GM19467 (cell line): ENCODE results near the gene FAM151A.

Source experiments
- ATAC-seq: cut with Tn5 transposase; IDR thresholded peaks from one replicate; pipeline ENCODE4 v1.9.1; 2021; ENCODE audit warnings: mild to moderate bottlenecking, moderate library complexity; ENCODE audit not compliant: unreplicated experiment

FAM151A gene

DNA sequence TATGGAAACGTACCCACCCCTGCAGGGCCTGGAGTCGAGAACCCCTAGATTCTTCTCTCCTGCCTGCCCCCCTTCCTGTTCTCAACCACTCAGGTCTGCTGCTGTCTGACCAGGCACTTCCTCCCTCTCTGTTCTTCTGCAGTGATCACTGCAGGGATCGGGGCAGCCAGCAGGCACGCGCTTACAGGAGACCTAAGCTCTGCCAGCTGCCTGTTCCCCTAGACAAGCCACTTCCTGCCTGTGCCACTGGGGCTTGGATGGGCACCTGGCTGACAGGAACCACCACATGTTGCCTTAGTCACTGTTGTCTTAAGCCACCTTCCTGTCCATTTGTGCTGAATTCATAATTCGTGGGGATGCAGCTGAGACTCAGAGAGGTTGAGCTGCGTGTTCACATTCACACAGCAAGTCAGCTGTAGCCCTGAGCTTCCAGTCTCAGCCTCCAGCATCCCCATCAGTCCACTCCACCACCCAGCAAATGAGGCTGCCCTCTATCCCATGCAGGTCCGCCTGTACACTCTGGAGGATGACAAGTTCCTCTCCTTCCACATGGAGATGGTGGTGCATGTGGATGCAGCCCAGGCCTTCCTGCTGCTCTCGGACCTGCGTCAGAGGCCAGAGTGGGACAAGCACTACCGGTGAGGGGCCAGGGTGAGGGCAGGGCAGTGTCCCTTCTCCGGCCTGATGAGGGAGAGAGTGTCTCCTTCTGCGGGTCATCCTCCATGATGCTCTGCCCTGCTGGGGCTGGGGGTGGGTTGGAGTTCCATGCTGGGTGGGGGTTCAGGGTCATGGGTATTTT lies 18.6 kb downstream of the FAM151A start:
- ATAC-seq = no peak

- no peak for ATAC-seq
Measured at GRCh38 chr1:54604051-54604450, 19.3 kb downstream of the FAM151A start.

GRCh38 chr1:54603241-54603640 lies 20.1 kb downstream of the FAM151A start:
- no peak for ATAC-seq

- ATAC-seq = no peak
Measured at GRCh38 chr1:54602554-54602953, 20.8 kb downstream of the FAM151A start.

DNA sequence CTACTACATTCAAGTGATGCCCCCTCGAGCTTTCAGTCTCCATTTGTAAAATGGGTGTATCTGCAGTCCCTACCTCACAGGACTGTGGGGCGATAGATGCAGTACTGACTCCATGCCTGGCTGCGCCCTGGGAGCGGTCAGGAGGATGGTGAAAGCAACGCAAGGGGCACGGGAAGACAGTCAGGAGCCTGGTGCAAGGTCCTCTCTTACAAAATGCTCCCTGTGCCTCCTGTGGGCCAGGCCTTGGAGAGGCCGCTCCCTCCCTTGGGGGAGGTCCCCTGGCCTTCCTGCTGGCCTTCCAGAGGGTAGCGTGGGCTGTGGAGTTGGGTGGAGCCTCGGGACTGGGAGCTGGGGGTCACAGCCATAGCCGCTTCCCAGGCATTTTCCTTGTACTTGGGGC lies 21.6 kb downstream of the FAM151A start:
- no peak for ATAC-seq

- ATAC-seq = no peak
Measured at GRCh38 chr1:54600947-54601721, 22.2 kb downstream of the FAM151A start.

- no peak for ATAC-seq
Measured at GRCh38 chr1:54599211-54599823, 24.0 kb downstream of the FAM151A start.

GRCh38 chr1:54597455-54598030 lies 25.8 kb downstream of the FAM151A start:
- ATAC-seq = no peak

- no peak for ATAC-seq
Measured at GRCh38 chr1:54596756-54597155, 26.6 kb downstream of the FAM151A start.

DNA sequence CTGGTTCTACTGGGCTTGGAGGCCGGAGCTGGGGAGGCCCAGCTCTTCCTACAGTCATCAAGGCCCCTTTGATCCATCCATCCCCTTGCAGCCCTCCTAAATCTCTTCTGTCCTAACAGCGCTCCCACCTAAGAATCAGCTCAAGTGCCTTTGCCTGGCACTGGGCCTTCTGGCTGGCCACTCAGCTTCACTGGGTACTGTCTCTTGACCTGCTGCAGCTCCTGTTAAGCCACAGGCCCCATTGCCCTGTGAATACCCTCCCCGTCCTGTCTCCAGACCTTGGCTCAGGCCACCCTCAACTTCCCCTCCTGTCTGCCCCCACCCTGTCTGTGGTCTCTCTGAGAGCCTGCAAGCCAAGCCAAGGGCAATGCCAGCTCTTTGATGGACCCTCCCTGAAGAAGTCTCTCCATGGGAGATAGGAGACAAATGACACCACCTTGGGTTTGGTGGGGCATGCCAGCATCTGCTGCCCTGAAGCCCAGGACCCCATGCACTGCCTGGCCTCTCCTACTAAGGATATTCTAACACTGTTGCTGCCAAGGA lies 27.3 kb downstream of the FAM151A start:
- ATAC-seq = no peak

DNA sequence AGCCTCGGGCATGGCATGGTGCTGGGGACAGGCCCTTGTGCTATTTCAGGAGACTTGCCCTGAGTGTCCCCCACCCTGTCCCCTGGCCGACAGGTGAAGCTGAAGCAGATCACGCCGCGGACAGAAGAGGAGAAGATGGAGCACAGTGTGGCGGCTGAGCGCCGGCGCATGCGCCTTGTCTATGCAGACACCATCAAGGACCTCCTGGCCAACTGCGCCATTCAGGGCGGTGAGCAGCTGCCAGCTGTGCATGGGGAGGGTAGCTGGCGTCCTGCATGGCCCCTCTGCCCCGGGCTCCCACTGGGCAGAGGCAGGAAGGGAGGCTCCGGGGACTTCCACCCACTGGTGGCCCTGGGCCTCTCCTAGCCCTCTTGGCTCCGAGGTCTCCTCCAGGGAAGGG lies 28.9 kb downstream of the FAM151A start:
- ATAC-seq = no peak

GRCh38 chr1:54593571-54594160 lies 29.7 kb downstream of the FAM151A start:
- ATAC-seq = no peak

GRCh38 chr1:54591127-54591756 lies 32.1 kb downstream of the FAM151A start:
- ATAC-seq = no peak

DNA sequence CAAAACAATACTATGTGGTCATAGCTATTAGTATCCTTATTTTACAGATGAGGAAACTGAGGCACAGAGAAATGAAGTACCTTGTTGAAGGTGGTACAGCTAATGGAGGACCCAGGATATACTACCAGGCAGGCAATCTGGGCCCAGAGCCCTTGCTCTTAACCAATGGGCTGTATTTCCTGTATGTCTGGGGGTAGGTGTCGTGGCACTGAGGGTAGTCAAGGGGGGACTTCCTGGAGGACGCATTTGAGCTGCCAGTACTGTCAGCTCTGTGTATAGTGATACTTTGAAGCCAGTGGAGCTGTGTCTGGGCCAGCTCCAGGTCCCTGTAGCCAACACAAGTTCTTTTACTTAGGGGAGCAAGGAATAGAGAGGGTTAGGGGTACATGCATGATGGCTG lies 34.9 kb downstream of the FAM151A start:
- ATAC-seq = no peak

DNA sequence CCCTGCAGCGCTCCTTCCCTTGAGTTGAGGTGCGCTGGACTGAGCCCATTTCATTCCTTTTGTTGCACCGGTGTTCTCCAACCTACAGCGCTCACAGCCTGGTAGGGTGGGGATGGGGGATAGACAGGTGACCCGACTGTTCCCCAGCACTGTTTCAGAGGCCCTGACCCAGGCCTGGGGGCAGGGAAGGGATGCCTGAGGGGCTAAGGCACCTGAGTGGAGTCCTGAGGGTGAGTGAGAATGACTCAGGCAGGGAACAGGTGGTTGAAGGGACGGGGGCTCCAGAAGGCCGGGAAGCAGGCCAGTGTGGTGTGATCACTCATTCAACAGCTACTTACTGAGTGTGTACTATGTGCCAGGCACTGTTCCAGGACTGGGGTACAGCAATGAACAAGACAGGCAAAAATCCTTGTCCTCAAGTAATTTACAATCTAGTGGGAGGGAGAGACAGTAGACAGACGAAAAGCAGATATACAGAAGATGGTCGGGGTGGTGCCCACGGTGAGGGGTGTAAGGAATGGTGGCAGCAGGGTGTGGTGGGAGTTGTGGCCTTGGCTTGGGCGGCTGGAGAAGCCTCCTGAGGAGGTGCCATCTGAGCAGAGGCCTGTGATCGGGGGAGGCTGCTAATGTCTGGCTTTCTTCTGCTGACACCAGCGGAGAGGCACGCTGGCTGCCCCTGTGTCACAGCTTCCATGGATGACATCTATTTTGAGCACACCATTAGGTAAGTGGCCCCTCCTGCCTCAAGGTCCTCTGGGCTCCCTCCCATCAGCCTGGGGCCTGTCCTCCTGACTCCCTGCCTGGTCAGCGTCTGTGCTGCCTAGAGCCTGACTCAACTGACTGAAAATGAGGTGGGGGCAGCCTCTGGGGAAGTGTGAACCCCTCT lies 37.9 kb downstream of the FAM151A start:
- no peak for ATAC-seq

DNA sequence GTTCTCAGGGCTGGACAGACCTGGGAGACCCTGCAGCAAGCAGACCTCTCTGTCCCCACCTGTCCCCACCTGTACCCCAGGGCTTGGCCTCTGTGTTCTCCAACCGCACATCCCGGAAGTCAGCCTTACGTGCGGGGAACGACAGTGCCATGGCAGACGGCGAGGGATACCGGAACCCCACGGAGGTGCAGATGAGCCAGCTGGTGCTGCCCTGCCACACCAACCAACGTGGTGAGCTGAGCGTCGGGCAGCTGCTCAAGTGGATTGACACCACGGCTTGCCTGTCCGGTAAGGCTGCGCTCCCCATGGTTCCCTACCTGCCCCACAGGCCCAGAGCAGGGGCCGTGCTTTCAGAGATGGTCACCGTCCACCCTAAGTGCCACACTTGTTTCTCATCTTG lies 38.8 kb downstream of the FAM151A start:
- no peak for ATAC-seq

DNA sequence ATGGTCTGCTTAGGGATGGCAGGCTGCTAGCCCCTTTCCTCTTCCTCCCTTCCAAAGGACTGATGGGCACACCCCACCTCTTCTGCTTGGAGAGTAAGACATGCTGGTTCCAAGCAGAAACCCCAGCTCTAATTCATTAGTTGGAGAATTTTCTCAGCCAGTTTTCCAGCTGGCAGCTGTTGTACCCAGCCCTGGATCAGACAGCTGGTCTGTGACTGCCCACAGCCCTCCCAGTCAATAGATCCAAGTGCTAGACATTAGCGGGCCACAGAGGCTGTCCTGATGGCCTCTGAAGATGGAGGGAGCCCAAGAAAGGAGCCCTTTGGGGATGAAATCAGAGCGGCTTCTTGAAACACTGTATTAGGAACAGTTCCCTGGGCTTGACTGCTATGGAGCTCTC lies 39.5 kb downstream of the FAM151A start:
- ATAC-seq = no peak

GRCh38 chr1:54583307-54583686 lies 40.0 kb downstream of the FAM151A start:
- no peak for ATAC-seq

GRCh38 chr1:54582566-54583306 lies 40.6 kb downstream of the FAM151A start:
- no peak for ATAC-seq
